NCI-H510A treated with DMSO at 0.1 percent for 48 hours (cell line): ENCODE data around the gene TRAF7.
A peak's percentile ranks its signal among the peaks of the same experiment; 100 is the strongest.

ENCODE experiments used
- DNase-seq: peaks from one replicate; lab custom pipeline; 2025; lab: John Stamatoyannopoulos, UW

The TRAF7 gene

DNA sequence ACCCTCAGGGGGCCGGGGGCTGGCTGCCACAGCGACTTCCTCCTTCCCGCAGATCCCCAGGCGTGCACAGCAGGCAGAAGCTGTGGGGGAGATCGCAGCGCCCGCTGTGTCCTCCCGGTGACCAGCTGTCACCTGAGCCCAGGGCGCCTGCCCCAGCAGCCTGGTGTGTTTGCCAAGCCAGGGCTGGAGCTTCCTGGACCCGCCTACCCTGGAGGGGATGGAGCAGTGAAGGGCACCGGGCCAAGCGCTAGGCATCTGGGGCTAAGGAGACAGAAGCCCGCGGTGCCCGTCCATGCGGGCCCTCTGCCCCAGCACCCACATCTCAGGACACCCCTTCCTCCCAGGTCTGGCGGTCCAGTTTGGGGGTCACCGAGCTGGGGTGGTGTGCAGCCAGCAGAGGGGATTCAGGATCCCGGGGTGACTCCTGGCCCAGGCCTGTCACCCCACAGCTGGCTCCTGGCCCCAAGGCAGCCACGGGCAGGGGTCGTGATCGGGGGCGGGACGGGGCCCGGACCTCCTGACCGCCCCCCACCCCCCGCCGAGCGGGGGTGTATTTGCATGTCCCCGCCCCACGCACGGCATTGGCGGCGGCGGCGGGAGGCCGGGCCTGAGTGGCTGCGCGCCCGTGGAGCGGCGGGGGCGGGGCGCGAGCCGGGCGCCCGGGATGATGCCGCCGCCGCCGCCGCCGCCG lies 7.5 kb upstream of the TRAF7 start, which contains the start of gene RAB26:
RAB26 (plus strand) TSS at position 645 of the 691 bp plus-strand sequence. CDS start 159 bp downstream, outside the sequence.
- DNase-seq: peak; percentile 86

DNA sequence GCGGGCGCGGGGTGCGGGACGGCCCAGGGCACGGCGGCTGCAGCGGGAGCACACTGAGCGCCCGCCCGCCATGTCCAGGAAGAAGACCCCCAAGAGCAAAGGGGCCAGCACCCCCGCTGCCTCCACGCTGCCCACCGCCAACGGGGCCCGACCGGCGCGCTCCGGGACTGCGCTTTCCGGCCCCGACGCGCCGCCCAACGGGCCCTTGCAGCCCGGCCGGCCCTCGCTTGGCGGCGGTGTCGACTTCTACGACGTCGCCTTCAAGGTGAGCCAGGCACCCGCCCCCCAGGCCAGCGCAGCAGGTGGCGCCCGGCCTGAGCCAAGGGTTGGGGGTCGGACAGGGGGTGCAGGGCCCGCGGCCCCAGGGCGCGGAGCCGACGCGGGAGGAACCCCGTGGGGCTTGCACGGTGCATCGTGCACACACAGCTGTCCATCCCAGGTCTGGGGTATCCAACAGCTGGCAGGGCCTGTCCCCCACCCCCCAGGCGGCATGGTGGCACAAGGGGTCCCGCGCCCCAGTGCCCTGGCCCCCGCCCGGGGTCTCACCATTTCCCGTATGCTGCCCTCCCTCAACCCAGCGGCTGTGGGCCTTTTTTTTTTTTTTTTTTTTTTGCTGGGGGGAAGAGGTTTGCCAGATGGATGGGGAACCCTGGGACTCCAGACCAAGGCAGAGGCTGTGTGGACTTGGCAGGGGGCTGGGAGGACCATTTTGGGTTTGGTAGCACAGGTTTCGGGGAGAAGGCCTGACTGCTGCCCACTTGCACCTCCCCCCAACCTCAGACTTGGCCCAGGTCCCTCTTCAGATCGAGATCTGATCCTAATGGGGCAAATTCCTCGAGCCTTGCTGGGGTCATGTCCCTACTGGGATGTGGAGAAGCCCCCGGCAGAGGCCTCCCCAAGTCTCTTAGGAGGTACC lies 6.6 kb upstream of the TRAF7 start:
- no peak for DNase-seq

DNA sequence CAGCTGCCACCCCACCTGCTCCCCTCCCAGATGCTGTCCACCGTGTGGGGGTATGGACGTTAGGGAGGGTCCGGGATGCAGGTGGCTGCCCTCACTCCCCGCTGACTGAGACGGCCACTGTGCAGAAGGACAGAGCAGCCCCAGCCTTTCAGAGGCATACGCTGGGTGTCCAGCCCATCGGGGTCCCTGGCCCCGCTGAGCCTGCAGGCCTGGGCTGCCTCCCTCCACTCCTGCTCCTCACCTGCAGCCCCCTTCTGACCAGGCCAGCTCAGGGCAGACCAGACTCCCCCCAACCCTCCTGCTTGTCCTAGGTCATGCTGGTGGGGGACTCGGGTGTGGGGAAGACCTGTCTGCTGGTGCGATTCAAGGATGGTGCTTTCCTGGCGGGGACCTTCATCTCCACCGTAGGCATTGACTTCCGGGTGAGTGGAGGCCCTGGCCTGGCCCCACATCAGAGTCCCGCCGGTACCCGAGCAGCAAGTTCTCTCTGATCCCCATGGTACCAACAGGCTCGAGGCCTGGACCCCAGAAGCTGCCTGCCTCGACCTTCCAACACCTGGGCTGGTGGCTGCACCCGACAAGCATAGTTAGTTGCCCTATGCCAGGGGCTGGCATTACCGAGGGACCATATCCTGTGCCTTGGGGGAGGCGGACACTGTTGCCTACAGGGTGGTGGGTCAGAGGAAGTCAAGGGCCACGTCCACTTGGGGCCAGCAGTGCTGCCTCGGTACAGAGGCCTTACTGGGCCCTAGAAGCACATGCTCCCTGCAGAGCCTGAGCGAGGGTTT lies 5.8 kb upstream of the TRAF7 start:
- no peak for DNase-seq

DNA sequence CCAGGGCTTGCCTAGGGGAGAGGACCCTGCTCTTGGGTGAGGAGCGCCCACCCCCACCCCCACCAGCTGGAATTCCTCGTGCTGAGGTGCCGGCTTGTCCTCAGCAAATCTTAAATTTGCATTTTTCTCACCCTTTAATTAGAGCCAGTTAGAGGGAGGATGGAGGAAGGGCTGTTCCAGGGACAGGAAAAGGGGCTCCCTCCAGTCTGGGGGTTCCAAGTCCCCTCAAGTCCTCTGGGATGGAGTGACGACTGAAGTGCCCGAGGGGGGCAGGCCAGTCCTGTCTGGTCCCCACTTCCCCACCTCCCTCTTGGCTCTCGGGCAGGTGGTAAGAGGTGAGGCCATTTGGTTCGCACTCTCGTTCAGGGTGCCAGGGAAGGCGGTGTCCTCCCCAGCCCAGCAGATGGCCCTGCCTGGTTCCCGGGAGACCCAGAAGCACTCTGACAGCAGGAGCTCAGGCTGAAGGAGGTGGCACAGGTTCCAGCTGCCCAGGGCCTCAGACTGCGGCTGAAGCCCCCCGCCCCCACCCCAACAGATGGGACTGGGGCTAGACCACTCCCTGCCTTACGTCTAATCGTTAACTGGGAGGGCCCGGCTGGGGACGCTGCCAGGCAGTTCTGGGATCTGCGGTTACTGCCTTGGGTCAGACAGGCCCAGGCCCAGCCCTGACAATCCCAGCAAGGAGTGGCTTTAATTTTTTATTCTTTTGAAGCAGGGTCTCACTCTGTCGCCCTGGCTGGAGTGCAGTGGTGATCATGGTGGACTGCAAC lies 5.0 kb upstream of the TRAF7 start:
- DNase-seq: peak; percentile 16

DNA sequence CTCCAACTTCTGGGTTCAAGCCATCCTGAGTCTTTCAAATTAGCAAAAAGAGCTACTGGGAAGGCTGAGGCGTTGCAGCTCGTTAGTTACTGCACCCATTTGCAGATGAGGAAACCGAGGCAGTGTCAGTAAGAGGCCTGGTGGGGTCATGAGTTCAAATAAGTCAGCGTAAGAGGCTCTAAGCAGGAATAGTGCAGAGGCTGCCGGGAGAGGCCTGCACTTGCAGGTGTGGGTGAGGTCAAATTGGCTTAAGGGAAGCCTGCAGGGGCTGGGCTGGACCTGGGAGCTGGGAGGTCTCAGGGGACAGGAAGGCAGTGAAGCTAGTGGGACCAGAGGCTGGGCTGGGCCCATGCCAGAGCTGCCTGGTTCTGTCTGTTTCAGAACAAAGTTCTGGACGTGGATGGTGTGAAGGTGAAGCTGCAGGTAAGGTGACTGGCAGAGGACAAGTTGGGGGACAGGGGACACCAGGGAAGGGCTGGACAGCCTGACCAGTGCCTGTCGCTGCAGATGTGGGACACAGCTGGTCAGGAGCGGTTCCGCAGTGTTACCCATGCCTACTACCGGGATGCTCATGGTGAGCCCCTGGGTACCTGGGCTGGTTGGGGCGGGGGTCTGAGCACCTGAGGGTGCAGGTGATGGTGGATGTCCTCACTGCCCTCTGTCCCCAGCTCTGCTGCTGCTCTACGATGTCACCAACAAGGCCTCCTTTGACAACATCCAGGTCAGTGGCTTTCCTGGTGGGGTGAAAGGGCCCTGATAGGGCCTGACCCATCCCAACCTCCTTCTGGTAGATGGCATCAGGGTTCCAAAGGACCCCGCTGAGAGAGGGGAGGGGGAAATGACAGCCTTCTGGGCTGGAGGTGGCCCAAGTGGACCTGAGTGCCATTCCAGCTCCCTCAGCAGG lies 4.1 kb upstream of the TRAF7 start:
- no peak for DNase-seq

GRCh38 chr16:2152695-2153506 lies 2.7 kb upstream of the TRAF7 start:
- DNase-seq: no peak

- no peak for DNase-seq
Measured at GRCh38 chr16:2154533-2155090, 970 bp upstream of the TRAF7 start.

- DNase-seq: no peak
Measured at GRCh38 chr16:2155977-2156848, 631 bp downstream of the TRAF7 start.

- DNase-seq: no peak
Measured at GRCh38 chr16:2156849-2157224, 1.3 kb downstream of the TRAF7 start.

- DNase-seq: no peak
Measured at GRCh38 chr16:2157480-2158261, 2.1 kb downstream of the TRAF7 start.

- no peak for DNase-seq
Measured at GRCh38 chr16:2158262-2158638, 2.7 kb downstream of the TRAF7 start.

GRCh38 chr16:2159175-2159838 lies 3.7 kb downstream of the TRAF7 start:
- DNase-seq: no peak

DNA sequence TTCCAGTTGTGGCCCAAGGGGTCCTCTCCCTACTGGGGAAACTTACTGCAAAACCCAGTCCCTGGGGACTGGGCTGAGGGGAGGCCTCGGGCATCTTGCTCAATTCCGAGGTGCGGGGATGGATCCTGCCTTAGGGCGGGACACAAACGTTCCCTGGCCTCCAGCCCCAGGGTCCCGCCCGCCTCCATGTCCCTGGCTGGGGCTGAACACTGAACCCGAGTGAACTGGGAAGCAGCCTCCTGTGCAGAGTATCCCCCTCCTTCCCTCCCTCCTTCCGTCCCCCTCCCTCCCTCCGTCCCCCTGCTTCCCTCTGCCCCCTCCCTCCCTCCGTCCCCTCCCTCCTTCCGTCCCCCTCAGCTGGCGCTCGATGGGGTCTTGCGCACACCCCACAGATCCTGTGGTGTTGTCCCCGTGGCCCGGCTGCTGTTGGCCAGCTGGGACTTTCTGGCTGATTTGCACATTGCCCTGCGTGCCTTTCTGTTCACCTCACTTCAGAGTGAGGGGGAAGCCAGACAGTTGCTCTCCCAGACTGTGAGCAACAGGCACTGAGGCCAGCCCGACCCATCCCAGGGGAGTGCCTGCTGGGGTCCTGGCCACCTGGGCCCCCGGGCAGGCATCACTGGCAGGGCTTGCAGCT lies 5.5 kb downstream of the TRAF7 start:
- no peak for DNase-seq

GRCh38 chr16:2161911-2162310 lies 6.3 kb downstream of the TRAF7 start:
- DNase-seq: no peak

GRCh38 chr16:2162676-2163118 lies 7.1 kb downstream of the TRAF7 start:
- no peak for DNase-seq

DNA sequence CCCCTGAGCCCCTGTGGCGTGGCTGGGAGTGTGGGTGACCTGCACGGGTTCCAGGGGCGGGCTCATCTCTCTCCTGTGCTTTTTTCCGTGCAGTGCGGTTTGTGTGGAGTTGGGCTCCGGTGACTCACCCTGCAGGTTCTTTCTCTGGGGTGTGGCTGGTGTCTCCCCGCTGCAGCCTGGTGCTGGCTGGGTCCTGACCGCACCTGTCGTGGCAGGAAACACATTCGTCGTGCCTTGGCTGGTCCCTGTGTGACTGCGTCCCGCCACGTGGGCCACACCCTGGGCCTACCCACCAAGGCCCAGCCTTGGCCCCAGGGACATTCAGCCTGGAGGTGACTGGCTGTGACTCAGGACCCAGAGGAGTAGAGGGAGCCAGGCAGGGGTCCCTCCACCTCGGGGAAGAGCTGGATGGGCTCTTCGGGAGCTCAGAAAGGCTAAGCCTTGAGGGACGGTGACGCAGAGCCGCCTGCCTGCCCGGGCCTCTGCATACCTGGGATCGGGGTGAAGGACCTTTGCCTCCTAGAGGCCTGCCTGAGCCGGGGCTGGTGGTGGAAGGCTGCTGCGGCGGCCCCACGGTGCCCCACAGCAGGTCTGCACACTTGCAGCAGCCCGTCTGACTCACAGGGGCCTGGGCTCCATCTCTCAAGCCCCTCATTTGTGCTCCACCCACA lies 7.8 kb downstream of the TRAF7 start:
- no peak for DNase-seq
